ENCODE measurements around the gene AKAP6. TPM values are rescaled to one million over a fixed set of nuclear protein-coding genes. Genes with fewer than 3 reads are reported as not detected.

AKAP6 gene
- total and polyA plus RNA-seq, 10 of the 15 experiments (the other 5 are each of a cell fraction or from before 2014, with no cell fraction given) = 0.35 to 5.9 (median 2.2) TPM

- intact Hi-C loops (cut with micrococcal nuclease; ENCODE audit: unreplicated experiment) = no loop called here
Observed at GRCh38 chr14:32823706-32824105, 494.6 kb downstream of the AKAP6 start.

More at GRCh38 chr14:32823706-32824105, 494.6 kb downstream of the AKAP6 start:
- ChIA-PET POLR2A (no interaction called here), SMC1A (ENCODE audit: uncharacterized antibody, unreplicated experiment) (no interaction called here), RAD21 (ENCODE audit: unreplicated experiment) (no interaction called here), CTCF (no interaction called here)
- 19% methylated on average over 5 of the region's 5 CpGs for WGBS (ENCODE audit: insufficient coverage, insufficient replicate concordance, low lambda C conversion rate, missing lambda C conversion rate)
- Histone ChIP-seq H3K9me3 (replicated peaks; ENCODE audit: control insufficient read depth, insufficient read depth, low read length) (no peaks in the 10 kb centered on the region; the same call in 2 of the 3 replicates), H3K4me3 (no peak overlapping the region), H3K4me2 (ENCODE audit: control insufficient read depth, insufficient read depth) (no peak overlapping the region), H3K36me3 (ENCODE audit: control insufficient read depth in 2 of 2, insufficient read depth in 2 of 2, low read length in 1 of 2) (no peaks in the 10 kb centered on the region), H3K27me3 (replicated peaks in 1 of 2; ENCODE audit: control insufficient read depth in 2 of 2, insufficient read depth in 2 of 2, low read length in 1 of 2) (no peaks in the 10 kb centered on the region), H3K79me2 (ENCODE audit: control insufficient read depth, insufficient read depth, low read length) (no peaks in the 10 kb centered on the region), H4K20me1 (ENCODE audit: control insufficient read depth, insufficient read depth) (no peaks in the 10 kb centered on the region), H3K4me1 (ENCODE audit: control insufficient read depth, insufficient read depth, low read length) (no peaks in the 10 kb centered on the region), H3K27ac (ENCODE audit: control insufficient read depth, insufficient read depth) (no peak overlapping the region), H3K9ac (ENCODE audit: control insufficient read depth, insufficient read depth, low read length) (no peak overlapping the region), H2AFZ (ENCODE audit: control insufficient read depth, low read depth, low read length) (no peak overlapping the region)
- TF ChIP-seq JUNB (IDR thresholded peaks at IDR 0.05) = no peak
- TF ChIP-seq RB1 (IDR thresholded peaks at IDR 0.05; ENCODE audit: borderline replicate concordance) = no peak
- TF ChIP-seq IRF3 (IDR thresholded peaks at IDR 0.05) = no peak
- TF ChIP-seq E4F1 (IDR thresholded peaks at IDR 0.05; ENCODE audit: borderline replicate concordance, partially characterized antibody) = no peak
- TF ChIP-seq MXI1 (IDR thresholded peaks at IDR 0.05; ENCODE audit: low read depth, low read length) = no peak
- DNase-seq (ENCODE audit: low read depth, low spot score) = no peak
- no peak for ATAC-seq
- no peak for FAIRE-seq
- in situ Hi-C loops (cut with MboI) = no loop called here
- no TSS peak for BruUV-seq (replicated peaks)
